KMS-11 (cell line): Measurements from ENCODE around the gene SPOCK2.

Experiments
- H2AFZ ChIP-seq: fragments of 200-600 bp; sonication (generic); 2 replicates; pipeline ENCODE4 v1.6.1; 2016; ENCODE audit warnings: antibody characterized with exemption, mixed run types, low read depth
- H3K27ac ChIP-seq: fragments of 200-600 bp; sonication (generic); 2 replicates; pipeline ENCODE4 v1.6.1; 2016; ENCODE audit warnings: mild to moderate bottlenecking, mixed run types
- H3K27me3 ChIP-seq: fragments of 200-600 bp; sonication (generic); 2 replicates; pipeline ENCODE4 v1.6.1; 2017; ENCODE audit warnings: mild to moderate bottlenecking, low read depth, mixed run types, moderate library complexity; ENCODE audit not compliant: insufficient read depth
- H3K36me3 ChIP-seq: fragments of 200-600 bp; sonication (generic); 2 replicates; pipeline ENCODE4 v1.6.1; 2017; ENCODE audit warnings: mild to moderate bottlenecking, mixed run types; ENCODE audit not compliant: insufficient read depth
- H3K4me1 ChIP-seq: fragments of 200-600 bp; sonication (generic); 2 replicates; pipeline ENCODE4 v1.6.1; 2016; ENCODE audit warnings: mild to moderate bottlenecking, low read depth, mixed run types; ENCODE audit not compliant: poor library complexity, severe bottlenecking
- H3K4me2 ChIP-seq: fragments of 200-600 bp; sonication (generic); 2 replicates; pipeline ENCODE4 v1.7.0; 2016; ENCODE audit warnings: mild to moderate bottlenecking, mixed run types
- H3K4me3 ChIP-seq: fragments of 200-600 bp; sonication (generic); IDR thresholded peaks from 2 replicates; pipeline ENCODE4 v1.6.1; 2017; ENCODE audit warnings: low read depth, low read length, mixed read lengths; ENCODE audit not compliant: insufficient read depth
- H3K79me2 ChIP-seq: fragments of 200-600 bp; sonication (generic); 2 replicates; pipeline ENCODE4 v1.6.1; 2016; ENCODE audit warnings: low read depth, mixed run types; ENCODE audit not compliant: insufficient read depth
- H3K9ac ChIP-seq: fragments of 200-600 bp; sonication (generic); 2 replicates; pipeline ENCODE4 v1.6.1; 2016; ENCODE audit warnings: mild to moderate bottlenecking, mixed run types
- H4K20me1 ChIP-seq: fragments of 200-600 bp; sonication (generic); 2 replicates; pipeline ENCODE4 v1.6.1; 2016; ENCODE audit warnings: mild to moderate bottlenecking, mixed run types; ENCODE audit not compliant: insufficient read depth
- CTCF ChIP-seq: fragments of 200-600 bp; sonication (generic); conservative IDR thresholded peaks from 2 replicates; pipeline ENCODE4 v1.6.1; 2017; ENCODE audit warnings: low read depth, mild to moderate bottlenecking, antibody characterized with exemption, low read length, moderate library complexity, mixed read lengths

SPOCK2 gene

DNA sequence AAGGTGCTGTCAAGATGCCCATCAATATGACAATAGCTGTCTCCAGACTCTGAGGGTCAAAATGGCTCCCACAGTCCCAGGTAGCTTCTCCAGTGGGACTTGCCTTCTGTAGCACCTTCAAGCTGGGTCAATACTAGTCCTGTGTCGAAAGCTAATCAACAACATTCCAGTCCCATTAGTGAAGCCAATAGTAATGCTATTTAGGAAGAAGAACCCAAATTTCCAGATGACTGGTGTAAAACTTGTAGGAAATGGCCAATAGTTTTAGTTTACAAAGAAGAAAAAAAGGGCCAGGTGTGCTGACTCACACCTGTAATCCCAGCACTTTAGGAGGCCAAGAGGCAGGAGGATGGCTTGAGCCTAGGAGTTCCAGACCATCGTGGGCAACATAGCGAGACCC, 2.0 kb upstream of the SPOCK2 start:
- Histone ChIP-seq H3K79me2 (no peaks in the 10 kb centered on the region), H3K36me3 (no peaks in the 10 kb centered on the region), H3K9ac (no peak overlapping the region), H3K4me2 (no peak overlapping the region), H3K27me3 (no peaks in the 10 kb centered on the region), H2AFZ (no peak overlapping the region), H3K4me3 (no peak overlapping the region), H3K27ac (no peak overlapping the region), H3K4me1 (no peaks in the 10 kb centered on the region), H4K20me1 (no peaks in the 10 kb centered on the region)
- TF ChIP-seq CTCF, result no peak

GRCh38 chr10:72089618-72090017, 1.3 kb upstream of the SPOCK2 start:
- Histone ChIP-seq H4K20me1 (no peaks in the 10 kb centered on the region), H3K4me3 (no peak overlapping the region), H3K27me3 (no peaks in the 10 kb centered on the region), H2AFZ (no peak overlapping the region), H3K4me2 (no peak overlapping the region), H3K9ac (no peak overlapping the region), H3K4me1 (no peaks in the 10 kb centered on the region), H3K36me3 (no peaks in the 10 kb centered on the region), H3K27ac (no peak overlapping the region), H3K79me2 (no peaks in the 10 kb centered on the region)
- no peak for TF ChIP-seq CTCF

DNA sequence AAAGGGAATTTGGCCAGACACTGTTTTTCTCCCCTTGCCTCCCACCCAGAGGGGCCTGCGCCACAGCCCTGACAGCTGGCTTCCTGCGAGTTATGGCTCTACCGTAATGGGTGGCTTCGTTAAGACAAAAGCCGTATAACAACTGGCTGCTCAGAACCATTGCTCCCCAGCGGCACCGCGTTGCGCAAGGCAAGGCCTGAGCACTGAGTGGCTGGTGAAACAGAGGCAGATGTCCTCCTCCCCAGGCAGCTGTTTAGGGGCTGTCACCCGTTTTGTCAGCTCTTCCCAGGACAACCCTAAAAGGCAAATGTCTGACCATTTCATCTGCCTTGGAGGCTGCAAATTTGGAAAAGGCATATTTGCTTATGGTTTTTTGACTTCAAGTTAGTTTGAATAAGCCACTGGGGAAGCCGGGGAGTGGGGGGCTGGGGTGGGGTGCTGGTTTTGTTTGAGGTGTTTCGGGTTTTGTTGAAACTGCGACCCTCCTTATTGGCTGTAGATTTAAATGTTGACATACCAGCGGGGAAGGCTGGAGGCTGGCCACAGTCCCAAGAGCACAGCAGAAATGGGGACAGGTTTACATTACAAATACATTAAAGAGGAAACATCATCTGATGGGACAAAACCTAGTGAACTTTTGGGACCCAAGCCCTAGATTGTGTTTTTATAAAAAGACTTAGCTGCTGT, 681 bp upstream of the SPOCK2 start:
- H3K4me2 ChIP-seq, result no peak overlapping the region
- no peak overlapping the region for H3K9ac ChIP-seq
- H3K79me2 ChIP-seq, result no peaks in the 10 kb centered on the region
- no peaks in the 10 kb centered on the region for H3K4me1 ChIP-seq
- TF ChIP-seq CTCF, result no peak
- H3K27ac ChIP-seq, result no peak overlapping the region
- no peaks in the 10 kb centered on the region for H3K27me3 ChIP-seq
- no peak overlapping the region for H3K4me3 ChIP-seq
- no peaks in the 10 kb centered on the region for H4K20me1 ChIP-seq
- no peaks in the 10 kb centered on the region for H3K36me3 ChIP-seq
- H2AFZ ChIP-seq, result no peak overlapping the region

- no peaks in the 10 kb centered on the region for H4K20me1 ChIP-seq
- no peak overlapping the region for H2AFZ ChIP-seq
- H3K36me3 ChIP-seq, result no peaks in the 10 kb centered on the region
- H3K27me3 ChIP-seq, result no peaks in the 10 kb centered on the region
- H3K9ac ChIP-seq, result no peak overlapping the region
- no peak overlapping the region for H3K4me3 ChIP-seq
- no peak overlapping the region for H3K27ac ChIP-seq
- H3K4me1 ChIP-seq, result no peaks in the 10 kb centered on the region
- no peak for TF ChIP-seq CTCF
- H3K4me2 ChIP-seq, result no peak overlapping the region
- no peaks in the 10 kb centered on the region for H3K79me2 ChIP-seq
Measured at GRCh38 chr10:72087392-72087968, 871 bp downstream of the SPOCK2 start.
